ENCODE data around the gene WNT4. TPM values are rescaled to one million over a fixed set of nuclear protein-coding genes. Genes with fewer than 3 reads are reported as not detected.

Gene WNT4
- total RNA-seq, 1 donor from 2014 or later: not detected

DNA sequence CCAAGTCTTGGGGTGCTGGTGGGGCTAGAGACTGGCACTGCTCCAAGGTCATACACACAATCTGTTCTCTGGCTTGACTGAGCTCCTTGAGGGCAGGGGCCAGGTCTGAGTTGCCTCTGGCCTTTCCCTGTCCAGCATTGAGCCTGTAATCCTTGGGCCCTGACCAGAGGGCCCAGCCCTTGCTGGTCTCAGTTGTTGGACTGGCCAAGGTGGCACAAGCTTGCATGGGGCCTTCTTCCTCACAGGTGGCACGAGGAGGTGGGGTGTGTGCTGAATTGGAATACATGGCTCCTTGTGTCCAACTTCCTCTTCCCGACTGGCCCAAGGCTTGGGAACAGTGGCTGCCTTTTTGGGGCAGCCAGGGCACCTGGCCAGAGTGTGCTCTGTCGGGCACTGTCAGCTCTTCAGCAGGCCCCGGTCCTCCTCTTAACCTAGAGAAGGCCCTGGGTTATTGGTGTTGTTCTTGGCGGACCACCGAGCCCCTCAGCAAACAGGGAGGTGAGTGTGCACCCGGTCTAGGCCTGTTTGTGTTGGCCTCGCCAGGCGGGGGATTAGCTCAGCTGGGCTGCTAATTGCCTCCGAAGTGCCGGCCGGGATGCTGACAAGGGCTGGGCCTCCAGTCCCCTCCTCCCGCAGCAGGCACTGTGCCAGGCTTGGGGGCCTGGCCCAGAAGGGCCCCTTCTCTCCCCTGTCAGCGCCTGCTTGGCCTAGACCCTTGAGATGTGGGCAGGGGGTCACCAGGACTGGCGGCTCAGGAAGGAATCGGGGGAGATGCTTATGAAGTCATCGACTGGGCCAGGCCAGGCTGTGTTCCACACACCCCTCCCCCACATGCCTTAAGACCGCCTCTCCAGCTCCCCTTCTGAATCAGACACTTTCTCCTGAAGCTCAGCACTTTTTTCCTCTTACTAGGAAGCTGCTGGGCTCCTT lies 28.5 kb downstream of the WNT4 start:
- no peak for TF ChIP-seq EZH2 (IDR thresholded peaks at IDR 0.05)
- TF ChIP-seq, protein P1, sequence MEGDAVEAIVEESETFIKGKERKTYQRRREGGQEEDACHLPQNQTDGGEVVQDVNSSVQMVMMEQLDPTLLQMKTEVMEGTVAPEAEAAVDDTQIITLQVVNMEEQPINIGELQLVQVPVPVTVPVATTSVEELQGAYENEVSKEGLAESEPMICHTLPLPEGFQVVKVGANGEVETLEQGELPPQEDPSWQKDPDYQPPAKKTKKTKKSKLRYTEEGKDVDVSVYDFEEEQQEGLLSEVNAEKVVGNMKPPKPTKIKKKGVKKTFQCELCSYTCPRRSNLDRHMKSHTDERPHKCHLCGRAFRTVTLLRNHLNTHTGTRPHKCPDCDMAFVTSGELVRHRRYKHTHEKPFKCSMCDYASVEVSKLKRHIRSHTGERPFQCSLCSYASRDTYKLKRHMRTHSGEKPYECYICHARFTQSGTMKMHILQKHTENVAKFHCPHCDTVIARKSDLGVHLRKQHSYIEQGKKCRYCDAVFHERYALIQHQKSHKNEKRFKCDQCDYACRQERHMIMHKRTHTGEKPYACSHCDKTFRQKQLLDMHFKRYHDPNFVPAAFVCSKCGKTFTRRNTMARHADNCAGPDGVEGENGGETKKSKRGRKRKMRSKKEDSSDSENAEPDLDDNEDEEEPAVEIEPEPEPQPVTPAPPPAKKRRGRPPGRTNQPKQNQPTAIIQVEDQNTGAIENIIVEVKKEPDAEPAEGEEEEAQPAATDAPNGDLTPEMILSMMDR (IDR thresholded peaks at IDR 0.05): no peak
- peak; percentile 80 for DNase-seq (ENCODE audit: low spot score)
- H3K4me1 Mint-ChIP-seq: peaks cover 57% of the 10 kb centered on the region
- peak overlapping the region; percentile 53 for H3K4me2 ChIP-seq
- H2AFZ ChIP-seq (replicated peaks): no peak overlapping the region
- no peaks in the 10 kb centered on the region for H3K27me3 ChIP-seq
- H3K9me3 Mint-ChIP-seq: no peaks in the 10 kb centered on the region
- H3K4me3 Mint-ChIP-seq: no peak overlapping the region
- peaks cover 9% of the 10 kb centered on the region for H3F3A ChIP-seq (ENCODE audit: low read depth)
- H3K79me2 ChIP-seq (ENCODE audit: low read depth): peaks cover 12% of the 10 kb centered on the region
- H3K27me3 Mint-ChIP-seq (ENCODE audit: insufficient read depth, low read depth): peaks cover 17% of the 10 kb centered on the region
- H3K27ac Mint-ChIP-seq: peak overlapping the region; percentile 46
- no peak overlapping the region for H3K9ac ChIP-seq
- no peaks in the 10 kb centered on the region for H3K36me3 ChIP-seq
- H3K4me3 ChIP-seq: no peak overlapping the region
- H3K4me1 ChIP-seq: peaks cover 22% of the 10 kb centered on the region
- H3K27ac ChIP-seq: no peak overlapping the region
- no peaks in the 10 kb centered on the region for H3K9me3 ChIP-seq (ENCODE audit: low read depth)
- H3K36me3 Mint-ChIP-seq: peaks cover 11% of the 10 kb centered on the region
- H4K20me1 ChIP-seq (ENCODE audit: low read depth): peaks cover 93% of the 10 kb centered on the region

DNA sequence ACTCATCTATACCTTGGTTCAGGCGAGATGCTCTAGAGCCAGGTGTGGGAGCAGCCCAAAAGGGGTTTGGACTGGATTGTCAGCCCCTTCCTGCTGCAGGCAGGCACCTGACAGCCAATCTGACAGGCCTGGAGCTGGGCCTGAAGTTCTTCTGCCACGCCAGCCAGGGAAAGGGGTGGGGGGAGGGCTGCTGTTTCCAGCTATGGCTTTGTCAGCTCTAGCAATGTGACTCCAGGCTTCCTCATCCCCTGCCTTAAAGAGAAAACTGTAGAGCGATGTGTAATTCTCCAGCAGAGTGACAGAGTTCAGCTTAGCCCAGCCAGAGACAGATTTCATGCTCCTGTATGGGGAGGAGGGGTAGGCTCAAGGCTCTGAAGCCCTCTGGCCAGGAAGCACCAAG lies 30.3 kb downstream of the WNT4 start:
- peaks cover 98% of the 10 kb centered on the region for H4K20me1 ChIP-seq (ENCODE audit: low read depth)
- Mint-ChIP-seq H3K4me3 (no peak overlapping the region), H3K9me3 (no peaks in the 10 kb centered on the region), H3K4me1 (peaks cover 50% of the 10 kb centered on the region), H3K27ac (no peak overlapping the region), H3K27me3 (ENCODE audit: insufficient read depth, low read depth) (peaks cover 10% of the 10 kb centered on the region), H3K36me3 (peaks cover 12% of the 10 kb centered on the region)
- TF ChIP-seq, protein P1 (IDR thresholded peaks at IDR 0.05): no peak
- TF ChIP-seq EZH2 (IDR thresholded peaks at IDR 0.05) (no peak), EZH2phosphoT487 (IDR thresholded peaks at IDR 0.05) (no peak)
- no peak overlapping the region for H3K4me2 ChIP-seq
- H3K79me2 ChIP-seq (ENCODE audit: low read depth): peaks cover 12% of the 10 kb centered on the region
- peaks cover 9% of the 10 kb centered on the region for H3F3A ChIP-seq (ENCODE audit: low read depth)
- H3K36me3 ChIP-seq: no peaks in the 10 kb centered on the region
- no peak overlapping the region for H3K4me3 ChIP-seq
- no peak overlapping the region for H3K9ac ChIP-seq
- H3K9me3 ChIP-seq (ENCODE audit: low read depth): no peaks in the 10 kb centered on the region
- no peak for DNase-seq (ENCODE audit: low spot score)
- H3K27me3 ChIP-seq: no peaks in the 10 kb centered on the region
- H3K27ac ChIP-seq: no peak overlapping the region
- peaks cover 22% of the 10 kb centered on the region for H3K4me1 ChIP-seq
- no peak overlapping the region for H2AFZ ChIP-seq (replicated peaks)

DNA sequence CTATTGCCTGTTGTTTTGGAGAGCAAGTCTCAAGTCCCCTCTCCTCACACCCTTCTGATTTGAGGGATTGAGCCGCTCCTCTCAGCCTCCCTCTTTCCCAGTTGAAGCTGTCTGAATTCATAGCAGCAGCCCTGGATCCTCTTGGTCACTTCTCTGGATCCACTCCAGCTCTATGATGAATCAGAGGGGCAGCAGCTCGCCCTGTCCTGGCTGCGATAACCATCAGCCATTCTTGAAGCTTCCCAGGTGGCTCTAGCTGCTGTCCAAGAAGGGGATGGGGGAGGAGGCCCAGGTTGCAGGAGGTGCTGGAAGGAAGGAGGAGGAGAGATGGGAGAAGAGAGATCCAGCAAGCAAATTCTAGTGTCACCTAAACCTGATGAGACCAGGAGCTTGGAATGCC lies 31.3 kb downstream of the WNT4 start:
- H3K27ac Mint-ChIP-seq: peak overlapping the region; percentile 30
- H3K27me3 Mint-ChIP-seq (ENCODE audit: insufficient read depth, low read depth): peaks cover 9% of the 10 kb centered on the region
- no peaks in the 10 kb centered on the region for H3K36me3 ChIP-seq
- H4K20me1 ChIP-seq (ENCODE audit: low read depth): peaks cover 95% of the 10 kb centered on the region
- H3F3A ChIP-seq (ENCODE audit: low read depth): peaks cover 9% of the 10 kb centered on the region
- H3K4me1 ChIP-seq: peaks cover 22% of the 10 kb centered on the region
- TF ChIP-seq EZH2 (IDR thresholded peaks at IDR 0.05) (no peak), EZH2phosphoT487 (IDR thresholded peaks at IDR 0.05) (no peak)
- TF ChIP-seq, protein P1 (IDR thresholded peaks at IDR 0.05): no peak
- no peak overlapping the region for H3K4me3 ChIP-seq
- H3K9me3 Mint-ChIP-seq: no peaks in the 10 kb centered on the region
- no peak for DNase-seq (ENCODE audit: low spot score)
- H3K79me2 ChIP-seq (ENCODE audit: low read depth): peaks cover 18% of the 10 kb centered on the region
- no peaks in the 10 kb centered on the region for H3K9me3 ChIP-seq (ENCODE audit: low read depth)
- H3K36me3 Mint-ChIP-seq: peaks cover 14% of the 10 kb centered on the region
- H3K4me1 Mint-ChIP-seq: peaks cover 41% of the 10 kb centered on the region
- no peak overlapping the region for H2AFZ ChIP-seq (replicated peaks)
- no peak overlapping the region for H3K4me3 Mint-ChIP-seq
- H3K9ac ChIP-seq: no peak overlapping the region
- no peaks in the 10 kb centered on the region for H3K27me3 ChIP-seq
- H3K27ac ChIP-seq: no peak overlapping the region
- no peak overlapping the region for H3K4me2 ChIP-seq

Measured in neural progenitor cell (in vitro differentiated cells).